Heart left ventricle (tissue), 13 donors: ENCODE data around the gene ADGRL3.

ENCODE experiments used
- CTCF ChIP-seq, 12 donors: fragments of 200-600 bp; sonication (generic) in 4 of 12; IDR thresholded peaks; one replicate each; pipeline versions ENCODE4 v1.5.0 to v1.8.0; 2018 to 2022; ENCODE audit warnings: antibody characterized with exemption in 12 of 12, mild to moderate bottlenecking in 5 of 12
- POLR2A ChIP-seq, 2 donors: fragments of 450-650 bp; IDR thresholded peaks; one replicate each; pipeline ENCODE4 v1.6.1; 2017; ENCODE audit warnings: antibody characterized with exemption in 2 of 2, mild to moderate bottlenecking in 2 of 2, moderate library complexity in 2 of 2
- donor health status: ischemic (EF 13 %, LVEDD 7.1; RV severe dilation, severe dysfunction).
- donor health status: DM: no; HTN: yes; CAD: no.
- donor health status: DM: no; HTN: no; CAD: no.
- donor health status: ischemic (EF 25% LVEDD 6.9; RV normal size, moderate dysfunction).
- donor health status: ischemic (EF 25% LVEDD 5.7; RV mildly dilated, moderate dysfunction).
- donor health status: ischemic (EF 35%, LVEDD 5.7; RV mildly dilated, moderate dysfunction).
- donor health status: nonischemic (EF 11% LVEDD 7.7; RV severe dilation, severe dysfunction).
- donor health status: DM: yes; HTN: yes; CAD: no.
- donor health status: PGD.
- donor health status: ischemic (EF 29% LVEDD 5.4; RV normal size, mild dysfunction).
- donor health status: nonischemic (EF 23%, LVEDD 6.1; RV moderate dilation, normal function).

GRCh38 chr4:61750810-61751209 lies 550.7 kb downstream of the ADGRL3 start:
- TF ChIP-seq CTCF (IDR thresholded peaks at IDR 0.05) (no peak), POLR2A (IDR thresholded peaks at IDR 0.05) (no peak)
